ENCODE results near the gene COA1.

COA1 gene

DNA sequence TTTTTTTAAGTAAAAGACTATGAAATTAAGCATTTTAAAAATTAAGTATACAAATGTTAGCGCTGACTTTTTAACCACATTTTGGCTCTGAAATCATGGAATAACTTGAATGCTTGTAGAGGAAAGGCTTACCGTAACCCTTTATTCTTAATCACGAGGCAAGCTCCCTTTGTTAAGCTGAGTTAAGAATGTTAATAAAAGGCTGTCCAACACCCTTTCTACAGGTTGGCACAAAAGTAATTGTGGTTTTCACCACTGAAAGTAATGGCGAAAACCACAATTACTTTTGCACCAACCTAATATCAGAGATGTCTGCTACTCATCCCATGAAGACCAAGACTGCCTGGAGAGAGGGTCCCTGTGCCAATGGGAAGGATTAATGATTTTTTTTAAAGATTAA, 75.9 kb downstream of the COA1 start:
- DNase-seq (ENCODE audit: low read depth, low spot score): no peak

DNA sequence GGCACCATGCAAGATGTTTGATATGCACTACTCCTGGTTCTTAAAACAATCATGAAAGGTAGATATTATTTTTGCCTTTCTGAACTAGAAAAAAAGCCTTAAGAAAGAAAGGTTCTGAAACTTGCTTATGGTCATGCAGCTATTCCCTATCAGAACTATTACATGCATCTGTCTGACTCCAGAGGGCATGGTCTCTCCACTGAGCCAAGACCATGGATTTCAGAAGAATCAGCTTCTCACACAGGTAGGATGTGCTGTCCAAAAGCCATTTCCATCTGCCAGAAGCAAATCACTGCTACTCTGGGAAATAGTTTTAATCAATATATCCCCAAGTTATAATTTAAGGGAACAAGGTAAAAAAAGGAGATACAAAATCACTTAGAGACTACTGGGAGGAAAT, 77.0 kb downstream of the COA1 start:
- no peak for DNase-seq (ENCODE audit: low read depth, low spot score)

DNA sequence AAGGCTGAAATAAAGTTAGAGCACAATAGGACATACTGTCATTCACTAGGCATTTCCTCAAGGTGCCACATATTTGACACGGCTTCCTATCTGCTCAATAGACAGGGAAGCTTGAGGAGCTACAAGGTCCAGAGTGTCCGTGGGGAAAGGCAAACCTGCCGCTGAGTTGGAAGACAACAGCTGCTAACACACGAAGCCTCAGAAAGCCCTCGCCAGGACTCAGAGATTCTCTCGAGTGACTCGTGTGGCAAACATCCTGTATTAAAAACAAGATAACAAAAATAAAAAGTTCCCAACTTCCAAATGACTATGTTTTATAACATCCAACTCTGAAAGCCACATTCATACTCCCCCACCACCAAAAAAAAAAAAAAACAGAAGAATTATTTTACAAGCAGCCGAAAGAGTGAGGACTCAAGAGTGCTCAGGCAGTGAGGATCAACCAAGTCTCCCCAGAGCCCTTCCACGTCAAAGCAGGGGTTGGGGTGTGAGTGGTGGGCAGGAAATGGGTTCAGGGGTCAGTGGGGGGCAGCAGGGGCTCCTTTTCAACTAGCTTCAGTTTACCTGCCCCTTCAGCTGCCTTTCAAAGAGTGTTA, 78.8 kb downstream of the COA1 start:
- no peak for DNase-seq (ENCODE audit: low read depth, low spot score)

DNA sequence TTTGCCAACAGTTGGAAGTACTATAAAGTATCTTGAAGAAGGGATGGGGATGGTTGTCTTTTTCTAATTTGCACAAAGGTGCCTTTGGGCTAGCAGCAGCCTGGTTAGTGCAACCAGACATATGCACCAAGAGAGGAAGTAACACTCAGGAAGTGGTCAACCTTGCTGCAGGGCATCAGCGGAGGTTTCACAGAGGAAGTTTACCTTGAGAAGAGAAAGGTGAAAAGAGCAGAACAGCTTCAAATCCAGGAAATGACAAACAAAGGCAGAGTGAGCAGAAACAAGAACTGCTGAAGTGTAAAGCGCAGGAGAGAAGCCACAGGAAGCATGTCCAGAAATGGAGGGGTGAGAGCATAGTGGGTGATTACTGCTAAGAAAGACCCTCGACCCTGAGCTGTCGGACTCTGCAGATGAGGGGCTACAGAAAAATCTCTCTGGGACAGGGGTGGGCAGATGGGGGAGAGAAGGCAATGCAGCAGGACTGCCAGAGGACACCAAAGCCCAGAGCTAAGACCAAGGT, 79.5 kb downstream of the COA1 start:
- DNase-seq (ENCODE audit: low read depth, low spot score): no peak

DNA sequence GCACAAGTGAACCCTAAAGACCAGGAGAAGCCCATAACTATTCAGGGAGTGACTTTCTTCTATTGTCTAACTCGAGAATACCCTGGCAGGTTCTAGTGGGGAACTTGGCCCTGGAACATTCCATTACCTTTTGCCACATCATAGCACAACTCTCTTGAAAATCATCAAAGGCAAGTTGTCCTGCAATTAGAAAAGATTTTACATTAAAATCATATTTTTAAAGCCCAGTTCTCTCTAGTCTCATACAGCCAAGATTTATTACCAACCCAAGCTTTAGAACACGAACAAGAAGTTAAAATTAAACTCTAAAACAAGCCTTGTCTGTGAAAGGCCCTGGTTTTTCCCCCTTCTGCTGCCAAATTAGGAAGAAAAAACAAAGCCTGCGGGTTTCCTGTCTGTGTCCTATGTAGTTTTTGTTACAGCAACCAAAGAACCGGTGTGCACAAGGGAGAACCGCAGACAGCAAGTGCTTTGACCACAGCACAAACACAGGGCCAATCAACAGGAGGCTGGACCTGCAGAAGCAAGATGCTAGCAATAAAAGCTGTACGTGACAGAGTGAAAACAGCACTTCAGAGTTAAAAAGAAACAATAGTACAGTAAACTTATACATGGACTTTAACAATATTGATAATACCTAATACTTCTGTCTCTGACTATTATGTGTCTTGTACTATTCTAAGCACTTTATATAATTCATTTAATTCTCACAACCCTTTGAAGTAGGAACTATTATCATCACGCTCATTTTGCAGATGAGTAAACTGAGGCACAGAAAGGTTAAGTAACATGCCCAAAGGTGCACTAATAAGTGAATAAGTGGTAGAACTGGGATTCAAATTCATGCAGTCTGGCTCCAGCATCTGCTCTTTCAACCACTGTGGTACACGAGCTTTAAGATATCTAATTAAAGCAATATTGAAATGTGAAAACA, 80.6 kb downstream of the COA1 start:
- no peak for DNase-seq (ENCODE audit: low read depth, low spot score)

DNA sequence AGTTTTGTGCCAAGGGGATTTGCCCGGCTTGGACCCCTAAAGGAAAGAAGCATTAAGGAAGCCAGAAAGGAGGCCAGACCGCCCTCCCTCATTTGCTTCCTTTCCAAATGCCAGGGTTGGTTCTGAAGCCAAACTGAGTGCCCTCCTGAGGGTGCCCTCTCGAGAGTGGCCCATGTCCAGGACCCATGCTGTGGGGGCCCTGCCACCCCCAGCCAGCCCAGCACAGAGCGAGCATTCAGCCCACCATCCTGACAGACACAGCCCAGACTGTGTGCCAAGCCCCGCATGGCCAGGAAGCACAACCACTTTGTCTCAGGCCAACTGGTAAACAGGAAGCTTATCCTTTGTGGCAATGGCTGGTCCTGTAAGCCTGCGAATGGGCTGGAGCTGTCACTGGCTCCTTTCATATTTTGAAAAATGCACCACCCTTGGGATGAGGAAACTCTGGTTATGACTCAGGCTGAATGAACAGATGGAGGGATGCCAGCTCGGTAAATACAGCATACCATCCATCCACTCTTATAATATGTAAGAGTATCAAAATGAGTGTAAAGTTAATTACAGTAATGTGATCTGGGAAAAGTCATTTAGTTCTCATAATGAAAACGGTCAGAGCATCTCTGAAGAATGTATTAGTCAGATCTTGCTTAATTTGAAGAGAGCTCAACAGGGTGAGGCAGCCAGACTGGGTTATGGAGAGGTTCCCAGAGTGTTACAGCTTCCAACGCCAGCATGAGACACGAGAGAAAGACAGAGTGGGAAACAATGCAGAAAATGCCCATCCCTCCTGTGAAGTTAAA, 81.5 kb downstream of the COA1 start:
- no peak for DNase-seq (ENCODE audit: low read depth, low spot score)

DNA sequence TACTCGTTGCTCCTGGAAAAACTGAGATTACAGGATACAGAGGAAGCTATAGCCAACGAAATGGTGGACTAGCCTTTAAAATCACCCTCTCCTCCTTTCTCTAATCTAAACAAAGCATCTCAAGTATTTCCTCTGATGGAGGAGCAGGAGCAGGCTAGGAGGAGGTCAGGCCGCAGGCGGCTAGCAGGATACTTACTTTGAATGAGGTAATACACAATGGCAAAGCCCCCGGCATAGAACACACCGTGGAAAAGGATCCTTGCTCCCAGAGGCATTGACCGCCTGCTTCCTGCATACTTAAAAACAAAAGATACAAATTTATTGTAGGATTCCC, 82.0 kb downstream of the COA1 start:
- no peak for DNase-seq (ENCODE audit: low read depth, low spot score)

DNA sequence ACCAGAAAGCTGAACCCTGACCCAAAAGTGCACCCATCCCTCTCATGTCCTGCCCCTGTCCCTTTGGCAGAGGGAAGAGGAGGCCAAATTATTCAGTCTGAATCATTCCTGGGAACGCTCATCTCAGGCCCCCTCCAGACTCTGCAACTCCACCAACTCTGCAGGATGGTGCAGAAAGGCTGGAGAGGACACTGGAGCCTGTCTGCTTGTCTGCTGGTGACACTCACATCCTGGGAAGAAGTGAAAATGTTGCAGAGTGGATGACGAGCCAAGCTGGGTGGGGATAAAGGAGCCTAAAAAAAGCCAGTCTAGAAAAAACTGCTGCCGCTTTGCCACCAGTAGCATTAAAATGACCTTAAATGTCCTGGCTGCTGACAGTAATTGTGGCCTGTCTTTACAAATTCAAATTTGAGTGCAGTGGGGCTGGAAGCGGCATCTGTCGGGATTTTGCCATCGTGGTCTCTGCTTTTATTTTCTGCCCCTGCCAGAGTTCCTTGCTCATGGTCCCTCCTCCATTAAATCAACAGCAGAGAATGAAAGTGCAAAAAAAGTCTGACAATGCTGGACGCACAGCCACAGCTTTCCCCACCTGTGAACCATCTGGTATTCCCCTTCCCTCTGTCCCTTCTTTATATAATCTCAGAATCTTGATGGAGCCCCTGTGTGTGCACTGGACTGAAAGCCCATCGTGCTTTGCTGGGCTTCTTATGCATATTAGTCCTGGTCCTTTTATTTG, 82.6 kb downstream of the COA1 start:
- DNase-seq (ENCODE audit: low read depth, low spot score): no peak

DNA sequence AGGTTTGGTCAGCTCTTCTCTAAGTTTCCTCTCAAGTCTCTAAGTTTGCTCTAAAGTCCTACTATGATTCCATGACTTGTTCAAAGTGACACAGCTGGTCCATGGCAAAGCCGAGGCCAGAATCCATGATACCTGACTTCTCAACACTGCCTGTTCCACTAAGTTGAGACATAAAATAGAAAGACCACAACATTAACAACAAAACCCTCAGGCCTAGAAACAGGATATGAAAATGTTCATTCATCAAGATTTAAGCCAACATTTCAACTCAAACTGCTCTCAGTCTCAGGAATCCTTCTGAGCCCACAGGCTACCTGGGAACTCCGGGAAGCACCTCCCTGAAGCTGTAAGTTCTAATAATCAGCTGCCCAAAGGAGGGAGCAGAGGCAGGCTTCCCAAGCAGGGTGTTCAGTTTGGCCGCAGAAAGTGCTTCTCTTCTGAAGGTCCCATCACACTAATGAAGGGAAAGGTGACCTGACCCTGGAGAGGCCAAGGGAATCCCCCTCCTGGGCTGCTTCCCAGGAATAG, 83.6 kb downstream of the COA1 start:
- no peak for DNase-seq (ENCODE audit: low read depth, low spot score)

DNA sequence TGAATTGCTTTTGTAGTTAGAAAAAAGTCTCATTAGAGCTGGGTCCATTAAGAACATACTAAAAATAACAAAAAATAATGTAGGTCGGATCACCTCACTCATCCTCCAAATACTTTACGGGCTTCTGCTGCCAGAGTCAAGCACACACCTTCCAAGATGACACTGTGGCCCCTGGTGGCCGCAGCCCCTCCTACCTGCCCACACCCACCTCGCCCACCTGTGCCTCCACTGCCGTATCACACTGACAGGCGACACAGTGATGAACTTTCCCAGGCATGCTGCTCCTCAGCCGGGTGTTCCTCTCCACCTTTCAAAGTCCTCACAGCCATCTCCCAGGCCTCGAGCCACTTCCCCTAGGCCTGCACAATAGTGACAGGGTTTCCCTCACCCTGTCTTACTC, 85.5 kb downstream of the COA1 start:
- no peak for DNase-seq (ENCODE audit: low read depth, low spot score)

DNA sequence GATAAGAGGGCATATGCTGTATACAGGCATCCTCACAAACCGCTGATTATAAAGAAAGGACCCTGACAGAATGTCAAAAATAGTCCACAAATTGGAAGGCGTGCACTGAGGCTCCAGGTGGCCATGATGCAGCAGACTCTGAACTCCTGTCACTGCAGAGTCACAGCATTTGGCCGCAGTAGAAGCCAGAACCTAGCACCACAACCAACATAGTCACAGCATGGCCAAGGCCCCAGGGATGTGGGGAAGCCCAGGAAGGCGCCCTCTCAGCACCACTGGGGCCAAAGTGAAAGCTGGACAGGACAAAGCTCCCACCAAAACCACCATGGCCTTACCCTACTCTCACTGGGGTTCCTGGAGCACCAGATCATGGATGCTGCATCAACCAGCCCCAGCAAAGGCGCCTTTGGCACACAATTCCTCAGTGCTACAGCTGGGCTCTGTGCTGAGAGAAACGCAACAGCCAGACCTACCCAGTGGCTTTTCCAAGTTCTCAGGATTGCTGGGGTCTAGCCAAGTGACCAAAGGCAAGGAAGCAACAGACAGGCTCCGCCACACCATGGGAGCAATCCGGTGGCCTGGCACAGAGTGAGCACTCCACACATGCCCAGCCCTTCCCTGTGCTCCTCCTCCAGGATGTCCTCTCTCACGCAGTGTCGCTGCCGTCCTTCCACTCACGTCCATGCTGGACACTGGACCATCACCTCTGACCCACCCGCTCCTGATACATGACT, 86.3 kb downstream of the COA1 start:
- DNase-seq (ENCODE audit: low read depth, low spot score): no peak

DNA sequence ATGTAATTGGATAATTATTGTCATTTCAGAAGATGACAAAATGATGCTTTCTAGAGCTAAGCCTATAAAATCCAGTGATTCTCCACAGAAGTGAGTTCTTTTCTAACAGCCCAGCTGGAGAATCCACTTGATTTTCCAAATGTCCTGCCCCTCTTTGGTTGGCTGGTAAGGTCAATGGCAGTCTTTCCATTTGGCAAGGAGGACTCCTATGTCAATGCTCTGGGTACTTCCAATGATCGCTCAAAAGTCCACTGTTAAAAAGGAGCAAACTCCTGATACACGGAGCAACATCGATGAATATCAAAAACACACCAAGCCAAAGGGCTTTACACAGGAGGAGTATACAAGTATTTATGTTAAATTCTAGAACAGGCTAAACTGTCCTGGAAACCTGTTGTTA, 88.6 kb downstream of the COA1 start:
- DNase-seq (ENCODE audit: low read depth, low spot score): no peak

DNA sequence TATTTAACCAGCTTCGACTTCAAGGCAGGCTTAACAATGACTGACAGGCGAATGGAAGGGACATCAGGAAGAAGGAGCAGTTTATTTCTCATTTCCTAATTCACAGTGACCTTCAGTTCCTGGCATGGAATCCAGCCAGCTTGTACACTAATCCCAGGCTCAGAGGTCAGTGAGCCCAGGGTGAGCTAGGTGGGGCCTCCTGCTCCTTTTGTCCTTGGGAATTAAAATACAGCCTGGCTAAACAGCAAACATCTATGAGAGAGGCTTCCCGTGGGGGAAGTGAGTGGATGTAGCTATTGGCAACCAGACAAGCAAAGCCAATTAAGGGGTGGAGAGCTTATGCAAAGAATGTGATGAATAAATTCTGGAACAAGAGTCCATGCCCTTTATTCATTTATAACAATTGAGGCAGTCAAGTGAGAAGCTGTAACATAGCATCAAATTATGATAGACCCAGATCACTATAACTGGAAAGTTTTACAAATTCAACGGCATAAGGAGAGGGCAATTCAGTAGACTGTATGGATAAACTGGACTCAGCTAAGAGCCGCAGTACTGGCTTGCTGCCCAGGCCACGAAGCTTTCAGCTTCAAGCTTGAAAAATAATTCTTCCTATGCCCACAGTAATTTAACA, 89.3 kb downstream of the COA1 start:
- no peak for DNase-seq (ENCODE audit: low read depth, low spot score)

DNA sequence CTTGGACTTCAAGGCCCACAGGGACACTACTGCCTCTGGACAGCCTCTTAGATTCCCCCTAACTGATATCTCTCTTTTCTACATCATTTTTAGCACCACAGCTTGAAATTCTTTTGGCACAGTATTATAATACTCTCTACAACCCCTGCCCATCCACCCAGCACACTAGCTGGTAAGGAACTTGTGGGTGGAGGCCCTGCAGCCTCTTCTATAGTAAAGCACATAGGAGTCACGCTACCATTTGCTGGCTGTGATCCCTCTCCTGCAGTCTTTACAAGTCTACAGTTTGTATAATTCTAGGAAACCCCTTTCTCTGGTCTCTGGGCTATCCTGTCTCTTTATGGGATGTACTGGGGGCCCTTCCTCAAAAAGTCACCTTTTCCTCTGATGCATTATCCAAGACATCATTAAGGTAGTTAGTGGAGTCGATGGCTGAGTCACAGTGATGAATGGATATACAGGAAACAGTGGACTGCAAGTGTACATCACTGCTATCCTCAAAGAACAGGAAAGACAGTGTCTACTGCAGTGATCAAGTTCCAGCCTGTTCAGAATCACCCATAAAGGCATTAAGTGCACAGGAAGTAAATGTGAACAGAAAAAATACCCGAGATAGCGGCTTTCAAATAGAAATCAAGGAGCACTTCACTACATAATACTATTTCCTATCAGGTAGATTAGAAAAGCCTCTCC, 92.1 kb downstream of the COA1 start:
- DNase-seq (ENCODE audit: low read depth, low spot score): no peak

DNA sequence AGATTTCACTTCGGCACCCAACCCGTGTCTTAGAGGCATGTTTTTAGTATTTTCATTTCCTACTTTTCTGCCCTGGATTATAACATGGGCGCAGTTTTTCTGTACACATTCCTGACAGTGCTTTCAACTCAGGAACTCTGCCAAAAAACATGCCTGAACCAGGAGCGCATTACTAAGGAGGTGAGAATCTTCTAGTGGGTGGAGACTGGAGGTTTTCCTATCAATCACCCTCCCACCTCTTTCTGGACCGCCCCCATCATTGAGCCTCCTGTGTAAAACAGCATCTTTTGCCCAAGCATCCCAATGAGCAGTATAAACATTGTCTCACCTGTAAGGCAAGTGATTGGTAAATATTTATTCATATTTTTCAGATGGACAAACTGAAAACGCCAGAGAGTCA, 93.2 kb downstream of the COA1 start:
- DNase-seq (ENCODE audit: low read depth, low spot score): no peak

DNA sequence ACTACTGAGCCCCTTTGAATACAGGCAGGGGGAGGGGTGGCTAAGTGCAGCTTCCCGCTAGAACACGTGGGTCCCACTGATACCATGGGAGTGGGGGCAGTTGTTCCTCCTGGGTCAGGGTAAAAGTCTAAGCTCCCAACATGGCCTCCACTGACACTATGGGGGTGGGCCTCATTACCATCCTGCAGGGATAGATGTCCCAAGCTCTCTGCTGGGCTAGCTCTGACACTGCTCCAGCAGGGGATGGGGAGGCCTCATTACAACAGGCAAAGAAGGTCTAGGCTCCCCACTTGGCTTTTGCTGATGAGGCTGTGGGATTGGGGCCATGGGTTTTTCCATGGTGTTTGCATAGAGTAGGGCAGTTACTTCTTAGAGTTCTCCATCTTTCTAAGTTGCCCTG, 94.9 kb downstream of the COA1 start:
- DNase-seq (ENCODE audit: low read depth, low spot score): no peak

DNA sequence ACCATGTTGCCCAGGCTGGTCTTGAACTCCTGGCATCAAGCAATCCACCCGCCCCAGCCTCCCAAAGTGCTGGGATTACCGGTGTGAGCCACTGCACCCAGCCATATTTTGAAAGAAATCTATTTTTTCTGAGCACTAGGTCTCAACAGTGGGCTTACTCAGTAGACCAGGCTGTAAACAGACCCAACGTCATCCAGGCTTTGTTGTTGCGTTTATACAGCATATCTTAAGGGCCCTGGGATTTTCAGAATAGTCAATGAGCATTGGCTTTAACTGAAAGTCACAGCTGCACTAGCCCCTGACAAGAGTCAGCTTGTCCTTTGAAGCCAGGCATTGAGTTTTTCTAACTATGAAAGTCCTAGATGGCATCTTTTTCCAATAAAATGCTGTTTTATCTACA, 96.6 kb downstream of the COA1 start:
- DNase-seq (ENCODE audit: low read depth, low spot score): no peak

DNA sequence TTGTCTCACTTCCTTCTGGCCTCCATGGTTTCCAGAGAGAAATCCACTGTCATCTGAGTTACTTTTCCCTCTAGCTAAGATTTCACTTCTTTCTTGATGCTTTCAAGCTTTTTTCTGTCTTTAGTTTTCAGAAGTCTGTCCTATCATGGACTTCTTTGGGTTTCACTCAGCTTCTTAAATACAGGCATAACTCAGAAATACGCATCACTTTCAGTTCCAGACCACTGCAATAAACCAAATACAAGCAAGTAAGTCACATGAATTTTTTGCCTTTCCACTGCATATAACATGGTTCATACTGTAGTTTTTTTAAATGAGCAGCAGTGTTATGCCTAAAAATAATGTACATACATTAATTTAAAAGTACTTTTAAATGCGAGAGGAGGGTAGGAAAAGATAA, 97.8 kb downstream of the COA1 start:
- DNase-seq (ENCODE audit: low read depth, low spot score): no peak

DNA sequence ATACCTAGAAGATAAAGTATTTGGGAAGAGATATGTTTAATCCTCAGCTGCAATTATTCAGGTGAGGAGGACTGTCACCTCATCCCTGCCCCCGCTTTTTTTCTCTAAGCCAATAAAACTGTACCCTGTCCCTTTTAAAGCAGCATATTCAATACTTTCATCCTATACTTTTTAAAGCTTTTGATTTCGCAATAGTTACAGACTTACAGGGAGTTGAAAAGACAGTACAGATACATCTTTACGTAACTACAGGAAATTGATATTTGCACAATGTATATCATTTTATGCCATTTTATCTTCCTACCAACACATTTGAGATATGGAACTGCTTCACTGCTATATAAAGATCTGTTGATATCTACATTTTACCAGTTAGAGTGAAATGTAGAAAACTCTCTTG, 98.8 kb downstream of the COA1 start:
- DNase-seq (ENCODE audit: low read depth, low spot score): no peak

DNA sequence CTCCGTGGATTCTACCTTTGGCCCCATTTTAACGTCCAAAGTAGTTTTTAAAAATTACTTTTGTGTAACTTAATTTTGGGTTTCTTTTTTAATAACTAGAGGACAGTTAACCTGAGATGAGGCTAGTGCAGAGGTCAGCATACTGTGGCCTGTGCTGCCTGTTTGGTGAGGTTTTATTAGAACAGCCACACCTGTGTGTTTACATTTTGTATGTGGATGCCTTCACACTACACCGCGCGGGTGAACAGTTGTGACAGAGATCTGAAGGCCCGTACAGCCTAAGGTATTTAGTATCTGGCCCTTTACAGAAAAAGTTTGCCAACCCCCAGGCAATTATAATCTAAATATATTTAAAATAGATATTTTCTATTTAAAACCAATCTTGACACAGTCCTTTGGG, 99.5 kb downstream of the COA1 start:
- no peak for DNase-seq (ENCODE audit: low read depth, low spot score)

Data from iPS DF 19.7 (cell line).